ENCODE results near the gene TUBGCP2.
A peak's percentile ranks its signal among the peaks of the same experiment; 100 is the strongest.
"Not testable (repeated sequence)": the region's sequence is repeated elsewhere in the genome, so short reads cannot be mapped to it uniquely, and the experiment has no call there.

Gene TUBGCP2

GRCh38 chr10:133276435-133277201, 32.1 kb downstream of the TUBGCP2 start, which contains the start of gene ADAM8:
TSS of gene ADAM8 (minus strand) at chr10:133276868. CDS start at chr10:133276817, 51 bp downstream.
- DNase-seq, result no peak

GRCh38 chr10:133276100-133276434, 32.6 kb downstream of the TUBGCP2 start:
- DNase-seq, result no peak

- no peak for DNase-seq
Observed at GRCh38 chr10:133275684-133276092, 33.0 kb downstream of the TUBGCP2 start.

DNA sequence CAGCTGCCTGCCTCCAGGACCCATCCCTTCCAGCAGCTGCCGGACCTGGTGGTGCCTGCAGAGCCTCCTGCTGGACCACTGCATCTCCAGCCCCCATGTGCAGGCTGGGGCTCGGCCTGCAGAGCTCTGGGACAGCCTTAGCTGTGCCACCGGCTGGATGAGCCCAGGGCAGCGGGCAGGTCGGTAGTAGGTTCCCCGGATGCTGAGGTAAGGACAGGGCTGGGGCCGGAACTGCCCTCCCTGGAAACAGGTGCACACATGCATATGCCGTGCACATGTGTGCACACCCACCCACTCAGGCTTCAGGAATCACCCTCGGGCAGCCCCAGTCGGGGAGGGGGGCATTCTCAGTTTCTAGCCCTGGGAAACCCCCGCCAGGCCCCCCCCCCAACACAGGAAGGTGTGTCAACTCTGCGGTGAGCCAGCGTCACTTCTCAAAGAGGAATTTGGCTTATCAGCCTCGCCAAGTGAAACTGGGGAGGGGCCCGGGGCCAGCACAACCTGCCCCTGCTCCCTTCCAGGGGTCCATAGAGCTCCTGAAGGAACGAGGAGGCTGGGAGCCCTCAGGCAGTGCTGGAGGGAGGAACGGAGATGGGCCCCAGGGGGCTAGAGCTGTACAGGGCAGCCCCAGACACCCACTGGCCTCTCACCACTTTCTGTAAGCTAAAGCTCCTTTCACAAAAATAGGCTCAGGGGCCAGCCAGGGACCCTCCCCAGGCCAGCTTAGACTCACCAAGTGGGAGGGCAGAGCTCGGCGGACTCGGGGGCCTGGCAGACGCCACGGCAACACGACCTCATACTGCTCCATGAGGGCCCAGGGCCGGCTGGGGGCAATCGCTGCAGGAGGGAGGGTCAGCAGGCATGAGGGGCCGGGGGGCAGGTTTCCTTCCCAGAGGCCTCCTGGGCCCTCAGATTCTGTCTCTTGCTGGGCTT, 33.7 kb downstream of the TUBGCP2 start:
- DNase-seq, result no peak

DNA sequence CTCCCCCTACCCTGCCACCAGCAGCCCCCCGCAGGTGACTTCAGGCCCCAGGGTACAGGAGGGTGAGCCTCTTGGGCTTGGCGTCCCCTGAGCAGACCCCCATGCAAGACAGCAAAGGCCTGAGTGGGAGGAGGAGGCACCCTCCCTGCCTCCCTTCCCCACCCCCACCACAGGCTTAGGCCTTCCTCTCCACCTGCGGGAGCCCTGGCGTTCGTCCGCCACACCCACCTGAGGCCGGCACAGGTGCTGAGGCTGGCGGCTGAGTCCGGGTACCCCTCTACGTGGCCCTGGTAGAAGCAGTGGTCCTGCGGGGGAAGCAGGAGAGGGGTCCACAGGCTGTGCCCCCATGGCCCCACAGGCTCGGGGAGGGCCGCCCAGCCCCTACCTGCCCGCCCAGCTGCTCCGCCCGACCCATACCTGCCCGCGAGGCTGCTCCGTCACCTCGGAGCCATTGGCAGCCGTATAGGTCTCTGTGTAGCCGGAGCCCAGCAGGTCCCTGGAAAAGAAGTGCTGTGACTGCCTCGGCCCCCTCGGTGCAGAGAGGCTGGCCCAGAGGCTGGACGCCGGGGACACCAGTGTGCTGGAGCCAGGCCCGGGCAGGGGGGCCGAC, 35.0 kb downstream of the TUBGCP2 start:
- no peak for DNase-seq

- no peak for DNase-seq
Observed at GRCh38 chr10:133272964-133273420, 35.7 kb downstream of the TUBGCP2 start.

DNA sequence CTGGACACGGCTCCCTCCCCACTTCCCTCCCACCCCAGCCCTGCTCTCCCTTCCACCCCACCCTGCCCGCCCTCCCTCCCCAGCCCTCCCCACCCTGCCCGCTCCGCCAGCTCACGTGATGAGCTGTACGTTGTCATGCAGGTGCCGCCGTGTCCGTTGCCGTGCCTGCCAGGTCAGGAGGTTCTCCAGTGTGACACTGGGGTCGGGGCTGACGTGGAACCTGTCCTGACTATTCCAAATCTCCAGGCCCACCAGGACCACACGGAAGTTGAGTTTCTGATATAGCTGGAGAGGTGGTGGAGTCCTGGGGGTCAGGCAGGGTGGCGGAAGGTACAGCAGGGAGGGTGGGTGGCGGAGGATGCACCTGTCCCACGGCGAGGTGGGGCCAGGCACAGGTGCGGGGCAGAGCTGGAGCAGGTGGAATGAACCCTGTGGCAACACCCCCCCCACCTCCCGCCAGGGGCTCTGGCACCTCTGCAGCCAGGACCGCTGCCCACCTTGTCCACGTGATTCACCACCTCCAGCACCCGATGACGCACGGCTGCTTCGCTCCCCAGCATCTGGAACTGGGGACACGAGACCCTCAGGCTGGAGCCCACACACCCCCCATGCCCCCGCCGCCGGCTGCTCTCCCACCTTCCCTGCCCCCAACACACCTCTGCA, 36.2 kb downstream of the TUBGCP2 start:
- DNase-seq, result no peak

- no peak for DNase-seq
Observed at GRCh38 chr10:133271521-133272300, 37.0 kb downstream of the TUBGCP2 start.

DNA sequence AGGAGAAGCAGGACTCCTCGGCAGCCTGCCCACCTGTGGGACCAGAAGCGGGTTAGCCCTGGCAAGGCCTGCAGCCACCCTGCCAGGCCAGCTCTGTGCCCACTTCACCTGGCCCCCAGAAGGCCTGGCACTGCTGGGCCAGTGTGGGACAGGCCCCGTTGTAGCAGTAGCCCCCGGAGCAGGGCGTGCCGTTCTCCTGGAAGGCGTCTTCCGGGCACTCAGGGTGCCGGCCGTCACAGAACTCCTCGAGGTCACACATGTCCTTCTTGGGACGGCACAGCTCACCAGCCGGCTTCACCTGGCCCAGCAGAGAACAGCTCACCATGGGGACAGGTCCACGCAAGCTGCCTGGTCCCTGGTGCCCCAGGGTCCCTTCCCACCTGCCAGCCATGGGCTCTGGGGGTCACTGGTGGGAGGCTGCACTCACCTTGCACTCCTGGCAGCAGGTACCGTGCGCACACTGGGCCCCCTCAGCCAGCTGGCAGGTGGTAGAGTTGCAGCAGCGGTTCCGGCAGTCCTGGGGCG, 37.8 kb downstream of the TUBGCP2 start:
- DNase-seq, result no peak

DNA sequence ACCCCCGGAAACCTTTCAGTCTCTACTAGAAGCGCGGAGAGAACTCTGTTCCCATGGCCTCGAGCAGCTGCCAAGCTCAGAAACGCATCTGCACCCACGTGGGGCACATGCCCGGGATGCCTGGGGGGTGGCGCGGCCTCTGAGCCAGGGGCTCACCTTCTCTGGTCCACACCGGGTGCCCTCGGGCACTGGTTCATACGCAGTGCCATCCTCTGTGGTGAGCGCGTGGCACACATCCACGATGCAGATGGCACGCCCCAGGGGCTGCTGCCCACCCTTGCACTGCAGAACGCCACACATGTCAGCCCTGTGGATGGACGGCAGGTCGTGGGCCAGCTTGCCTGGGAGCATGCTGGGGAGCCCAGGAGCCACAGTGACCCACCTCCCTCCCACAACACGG, 38.5 kb downstream of the TUBGCP2 start:
- DNase-seq, result no peak

- DNase-seq, result no peak
Observed at GRCh38 chr10:133269367-133269766, 39.3 kb downstream of the TUBGCP2 start.

DNA sequence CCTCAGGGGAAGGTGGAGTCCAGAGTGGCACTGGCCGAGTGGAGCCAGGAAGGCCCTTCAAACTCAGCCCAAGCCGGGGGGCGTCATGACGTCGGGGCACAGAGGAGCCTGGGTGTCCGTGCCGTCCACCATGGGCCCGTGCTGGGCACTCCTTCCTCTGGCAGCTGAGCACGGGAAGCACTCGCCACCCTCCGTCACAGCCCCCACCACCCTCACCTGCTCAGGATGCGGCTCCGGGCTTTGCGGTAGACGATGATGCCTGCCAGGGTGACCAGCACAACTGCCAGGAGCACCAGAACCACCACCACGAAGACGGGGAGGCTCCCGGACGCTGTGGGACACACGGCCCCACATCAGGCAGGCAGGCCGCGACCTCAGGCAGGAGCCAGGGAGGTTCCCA, 40.1 kb downstream of the TUBGCP2 start:
- no peak for DNase-seq

GRCh38 chr10:133267829-133268228, 40.8 kb downstream of the TUBGCP2 start:
- DNase-seq, result no peak

DNA sequence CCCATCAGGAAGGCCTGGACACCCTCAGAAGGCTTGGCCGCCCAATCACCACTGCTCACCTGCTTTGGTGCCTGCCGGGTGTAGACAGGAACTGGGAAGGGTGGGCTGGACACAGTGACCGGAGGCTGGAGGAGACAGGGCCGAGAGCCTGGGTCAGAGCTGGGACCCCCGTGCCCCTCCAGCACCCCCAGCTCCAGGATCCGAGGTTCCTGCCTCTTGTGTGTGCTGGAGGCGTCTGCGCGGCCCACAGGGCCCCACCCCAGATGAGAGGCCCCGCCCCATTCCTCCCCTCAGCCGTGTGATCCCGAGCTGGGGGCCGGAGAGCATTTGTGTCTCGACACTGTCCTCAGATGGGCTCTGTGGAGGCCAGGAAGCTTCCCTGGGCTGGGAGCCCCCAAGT, 41.4 kb downstream of the TUBGCP2 start:
- DNase-seq, result no peak

GRCh38 chr10:133266056-133266795, 42.4 kb downstream of the TUBGCP2 start:
- no peak for DNase-seq

- not testable (repeated sequence) for DNase-seq
Observed at GRCh38 chr10:133265052-133265451, 43.6 kb downstream of the TUBGCP2 start.

- no peak for DNase-seq
Observed at GRCh38 chr10:133264461-133264860, 44.2 kb downstream of the TUBGCP2 start.

GRCh38 chr10:133263674-133264073, 45.0 kb downstream of the TUBGCP2 start:
- DNase-seq, result no peak

GRCh38 chr10:133262696-133263095, 46.0 kb downstream of the TUBGCP2 start:
- DNase-seq, result no peak

GRCh38 chr10:133261726-133262325, 46.8 kb downstream of the TUBGCP2 start:
- DNase-seq, result peak; percentile 77

Measured in midbrain (tissue), 1 donor.